Loucy (cell line): ENCODE results near the gene C1QTNF1.

ENCODE experiments used
- EZH2phosphoT487 ChIP-seq: fragments of 200-600 bp; IDR thresholded peaks from 2 replicates; pipeline ENCODE4 v1.6.1; 2018; ENCODE audit warnings: antibody characterized with exemption, mild to moderate bottlenecking, moderate library complexity, borderline replicate concordance
- TF ChIP-seq, protein P1 (sequence below): fragments of 200-600 bp; sonication (generic); conservative IDR thresholded peaks from 2 replicates; pipeline ENCODE4 v1.5.1; 2014; ENCODE audit warnings: mild to moderate bottlenecking, antibody characterized with exemption, low read length

DNA sequence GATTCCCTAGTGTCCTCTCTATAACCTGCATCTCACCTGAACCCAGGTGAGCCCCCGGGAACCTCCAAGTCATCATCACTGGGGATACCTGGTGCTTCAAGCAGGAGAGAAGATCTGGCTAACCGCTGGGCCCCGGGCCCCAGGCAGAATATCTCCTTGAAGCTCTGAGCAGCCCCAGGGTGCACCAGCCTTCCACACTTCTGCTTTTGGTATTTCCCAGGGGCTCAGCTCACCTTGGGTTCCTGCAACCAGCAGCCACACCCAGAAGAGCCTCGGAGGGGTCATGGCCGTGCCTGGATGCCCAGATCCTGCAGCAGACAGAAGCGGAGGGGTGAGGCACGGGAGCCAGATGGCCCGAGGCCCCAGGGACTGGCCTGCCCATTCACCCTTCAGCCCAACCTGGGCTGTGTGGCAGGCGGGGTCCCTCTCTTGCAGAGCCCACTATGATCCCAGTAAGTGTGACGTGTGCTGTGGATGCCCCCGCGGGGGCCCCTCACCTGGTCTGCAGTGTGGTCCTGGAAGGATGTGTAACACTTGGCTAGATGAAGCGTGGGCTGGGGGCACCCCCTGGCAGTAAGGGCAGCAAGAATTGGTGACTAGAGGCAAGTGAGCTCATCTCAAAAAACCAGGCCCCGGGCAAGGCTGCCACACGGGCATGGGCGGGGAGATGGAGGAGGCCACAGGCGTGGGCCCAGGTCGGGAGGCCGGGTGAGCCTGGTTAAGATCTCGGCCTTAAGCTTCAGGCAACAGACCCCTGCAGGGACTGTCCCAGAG, 46.9 kb upstream of the C1QTNF1 start:
- TF ChIP-seq, protein P1, sequence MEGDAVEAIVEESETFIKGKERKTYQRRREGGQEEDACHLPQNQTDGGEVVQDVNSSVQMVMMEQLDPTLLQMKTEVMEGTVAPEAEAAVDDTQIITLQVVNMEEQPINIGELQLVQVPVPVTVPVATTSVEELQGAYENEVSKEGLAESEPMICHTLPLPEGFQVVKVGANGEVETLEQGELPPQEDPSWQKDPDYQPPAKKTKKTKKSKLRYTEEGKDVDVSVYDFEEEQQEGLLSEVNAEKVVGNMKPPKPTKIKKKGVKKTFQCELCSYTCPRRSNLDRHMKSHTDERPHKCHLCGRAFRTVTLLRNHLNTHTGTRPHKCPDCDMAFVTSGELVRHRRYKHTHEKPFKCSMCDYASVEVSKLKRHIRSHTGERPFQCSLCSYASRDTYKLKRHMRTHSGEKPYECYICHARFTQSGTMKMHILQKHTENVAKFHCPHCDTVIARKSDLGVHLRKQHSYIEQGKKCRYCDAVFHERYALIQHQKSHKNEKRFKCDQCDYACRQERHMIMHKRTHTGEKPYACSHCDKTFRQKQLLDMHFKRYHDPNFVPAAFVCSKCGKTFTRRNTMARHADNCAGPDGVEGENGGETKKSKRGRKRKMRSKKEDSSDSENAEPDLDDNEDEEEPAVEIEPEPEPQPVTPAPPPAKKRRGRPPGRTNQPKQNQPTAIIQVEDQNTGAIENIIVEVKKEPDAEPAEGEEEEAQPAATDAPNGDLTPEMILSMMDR = no peak
- TF ChIP-seq EZH2phosphoT487 = no peak
